ENCODE results near the gene PIK3C2B.

GRCh38 chr1:204513117-204513716 is 18.6 kb upstream of the PIK3C2B start:
- TF ChIP-seq CTCF (conservative IDR thresholded peaks at IDR 0.05), result no peak
- TF ChIP-seq EZH2 (IDR thresholded peaks at IDR 0.05; ENCODE audit: low read depth), result no peak

Data from PC-9 (cell line).